ENCODE measurements around the gene RNF17.

GRCh38 chr13:24863748-24864540 is 100.0 kb downstream of the RNF17 start:
- TF ChIP-seq EZH2 (IDR thresholded peaks at IDR 0.05; ENCODE audit: insufficient read depth, poor library complexity, severe bottlenecking) (no peak), EZH2phosphoT487 (IDR thresholded peaks at IDR 0.05; ENCODE audit: insufficient read depth, low read depth) (no peak)
